Measurements from ENCODE around the gene HOXC10. TPM values are rescaled to one million over a fixed set of nuclear protein-coding genes. Genes with fewer than 3 reads are reported as not detected.

The HOXC10 gene
- total RNA-seq, 2 donors from 2014 or later: not detected

DNA sequence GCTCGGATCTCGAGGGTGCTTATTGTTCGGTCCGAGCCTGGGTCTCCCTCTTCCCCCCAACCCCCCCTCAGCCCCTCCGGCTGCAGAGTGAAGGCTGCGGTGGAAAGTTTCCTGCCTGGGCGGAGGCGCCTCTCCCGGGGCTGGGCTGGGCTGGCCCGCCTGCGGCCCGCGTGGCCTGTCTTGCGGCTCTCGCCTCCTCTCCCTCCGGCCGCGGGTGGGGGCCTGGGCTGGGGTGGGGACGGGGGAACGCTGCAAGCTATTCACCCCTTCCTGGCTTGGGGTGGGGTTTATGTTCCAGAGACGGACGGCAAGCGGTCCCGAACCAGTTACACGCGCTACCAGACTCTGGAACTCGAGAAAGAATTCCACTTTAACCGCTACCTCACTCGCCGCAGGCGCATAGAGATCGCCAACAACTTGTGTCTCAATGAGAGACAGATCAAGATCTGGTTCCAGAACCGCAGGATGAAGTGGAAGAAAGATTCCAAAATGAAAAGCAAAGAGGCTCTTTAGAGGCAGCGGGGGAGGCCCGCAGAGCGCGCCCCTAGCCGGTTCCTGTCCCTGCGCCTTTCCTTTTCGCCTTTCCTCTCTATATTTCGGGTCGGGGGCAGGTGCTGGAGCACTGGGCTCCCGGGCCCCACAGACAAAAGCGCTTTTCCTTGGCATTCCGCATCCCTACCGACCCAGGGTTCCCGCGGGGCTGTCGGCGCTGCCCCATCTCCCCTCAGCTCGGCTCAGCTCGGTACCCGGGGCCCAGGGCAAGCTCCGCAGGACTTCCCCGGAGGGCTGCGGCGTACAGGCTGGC is 49.2 kb downstream of the HOXC10 start:
- peaks cover 36 to 53% of the 10 kb centered on the region in 2 donors for H3K27me3 ChIP-seq
- peak overlapping the region in 1 of 2 donors; percentile 40 for H3K4me3 ChIP-seq
- H3K4me1 ChIP-seq: peaks cover 0 to 34% of the 10 kb centered on the region in 2 donors
- H3K36me3 ChIP-seq: no peaks in the 10 kb centered on the region
- no peak overlapping the region for H3K27ac ChIP-seq
- peaks cover 0 to 6% of the 10 kb centered on the region in 2 donors for H3K9me3 ChIP-seq
- DNase-seq (ENCODE audit: low spot score): no peak
- TF ChIP-seq, protein P1, sequence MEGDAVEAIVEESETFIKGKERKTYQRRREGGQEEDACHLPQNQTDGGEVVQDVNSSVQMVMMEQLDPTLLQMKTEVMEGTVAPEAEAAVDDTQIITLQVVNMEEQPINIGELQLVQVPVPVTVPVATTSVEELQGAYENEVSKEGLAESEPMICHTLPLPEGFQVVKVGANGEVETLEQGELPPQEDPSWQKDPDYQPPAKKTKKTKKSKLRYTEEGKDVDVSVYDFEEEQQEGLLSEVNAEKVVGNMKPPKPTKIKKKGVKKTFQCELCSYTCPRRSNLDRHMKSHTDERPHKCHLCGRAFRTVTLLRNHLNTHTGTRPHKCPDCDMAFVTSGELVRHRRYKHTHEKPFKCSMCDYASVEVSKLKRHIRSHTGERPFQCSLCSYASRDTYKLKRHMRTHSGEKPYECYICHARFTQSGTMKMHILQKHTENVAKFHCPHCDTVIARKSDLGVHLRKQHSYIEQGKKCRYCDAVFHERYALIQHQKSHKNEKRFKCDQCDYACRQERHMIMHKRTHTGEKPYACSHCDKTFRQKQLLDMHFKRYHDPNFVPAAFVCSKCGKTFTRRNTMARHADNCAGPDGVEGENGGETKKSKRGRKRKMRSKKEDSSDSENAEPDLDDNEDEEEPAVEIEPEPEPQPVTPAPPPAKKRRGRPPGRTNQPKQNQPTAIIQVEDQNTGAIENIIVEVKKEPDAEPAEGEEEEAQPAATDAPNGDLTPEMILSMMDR (IDR thresholded peaks at IDR 0.05): no peak

DNA sequence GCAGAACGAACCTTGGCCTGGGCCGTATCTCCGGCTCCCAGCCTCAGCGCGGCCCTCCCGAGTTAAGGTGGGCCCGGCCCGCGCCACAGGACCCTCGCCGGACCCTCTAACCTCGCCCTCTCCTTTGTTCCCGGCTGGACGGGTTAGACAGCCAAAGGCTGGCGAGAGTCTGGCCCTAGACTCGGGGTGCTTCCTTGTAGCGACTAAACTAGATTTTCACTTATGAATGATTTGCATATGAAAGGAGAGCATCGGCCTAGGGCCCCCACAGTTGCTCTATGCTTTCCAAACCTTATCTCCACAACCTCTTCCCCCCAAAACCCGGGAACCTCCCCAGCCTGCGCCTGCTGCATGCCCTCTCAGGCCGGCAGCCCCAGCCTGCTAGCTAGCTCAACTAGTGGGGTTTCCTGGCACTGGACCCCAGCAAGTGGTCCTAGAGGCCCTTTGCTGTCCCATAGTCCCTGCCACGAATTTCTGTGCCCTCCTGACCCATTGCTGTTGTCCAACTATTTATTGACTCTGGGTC is 49.9 kb downstream of the HOXC10 start:
- peaks cover 0 to 30% of the 10 kb centered on the region in 2 donors for H3K4me1 ChIP-seq
- peaks cover 0 to 6% of the 10 kb centered on the region in 2 donors for H3K9me3 ChIP-seq
- no peak for DNase-seq (ENCODE audit: low spot score)
- peaks cover 30 to 51% of the 10 kb centered on the region in 2 donors for H3K27me3 ChIP-seq
- no peaks in the 10 kb centered on the region for H3K36me3 ChIP-seq
- no peak overlapping the region for H3K27ac ChIP-seq
- no peak overlapping the region for H3K4me3 ChIP-seq
- TF ChIP-seq, protein P1 (IDR thresholded peaks at IDR 0.05): no peak

DNA sequence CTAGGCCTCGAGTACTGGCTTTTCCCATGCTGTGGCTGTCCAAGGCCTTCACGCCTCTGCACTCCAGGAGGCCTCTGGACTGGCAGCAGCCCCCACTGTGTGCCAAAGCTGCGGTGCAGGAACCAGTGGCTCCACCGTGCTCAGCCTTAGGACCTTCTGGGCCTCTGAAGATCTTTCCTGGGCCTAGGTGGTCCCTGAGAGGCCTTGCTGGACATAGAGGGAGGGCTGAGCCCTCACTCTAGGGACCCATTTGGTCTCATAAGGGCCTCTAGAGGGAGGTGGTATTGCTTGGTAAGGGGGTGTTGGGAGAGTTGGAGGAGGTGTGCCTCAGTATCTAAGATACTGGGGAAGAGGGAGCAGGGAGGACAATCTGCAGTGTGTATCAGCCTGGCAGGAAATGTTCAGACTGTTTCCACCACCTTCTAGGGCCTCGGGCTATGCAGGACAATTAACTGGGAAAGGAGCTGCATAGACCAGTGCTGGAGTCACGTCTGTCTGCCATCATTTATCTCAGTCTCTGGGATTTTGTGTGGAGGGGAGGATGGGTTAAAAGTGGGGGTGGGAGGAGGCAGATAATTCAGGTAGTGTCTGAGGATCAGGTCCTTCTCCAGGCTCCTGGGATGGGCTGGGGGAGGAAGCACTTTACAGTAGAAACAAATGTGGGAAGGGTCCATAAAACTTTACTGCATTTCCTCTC is 50.8 kb downstream of the HOXC10 start:
- Histone ChIP-seq H3K4me1 (peaks cover 0 to 24% of the 10 kb centered on the region in 2 donors), H3K4me3 (no peak overlapping the region), H3K27ac (no peak overlapping the region), H3K9me3 (peaks cover 0 to 6% of the 10 kb centered on the region in 2 donors), H3K36me3 (no peaks in the 10 kb centered on the region), H3K27me3 (peaks cover 23 to 45% of the 10 kb centered on the region in 2 donors)
- no peak for DNase-seq (ENCODE audit: low spot score)
- TF ChIP-seq, protein P1 (IDR thresholded peaks at IDR 0.05): no peak

DNA sequence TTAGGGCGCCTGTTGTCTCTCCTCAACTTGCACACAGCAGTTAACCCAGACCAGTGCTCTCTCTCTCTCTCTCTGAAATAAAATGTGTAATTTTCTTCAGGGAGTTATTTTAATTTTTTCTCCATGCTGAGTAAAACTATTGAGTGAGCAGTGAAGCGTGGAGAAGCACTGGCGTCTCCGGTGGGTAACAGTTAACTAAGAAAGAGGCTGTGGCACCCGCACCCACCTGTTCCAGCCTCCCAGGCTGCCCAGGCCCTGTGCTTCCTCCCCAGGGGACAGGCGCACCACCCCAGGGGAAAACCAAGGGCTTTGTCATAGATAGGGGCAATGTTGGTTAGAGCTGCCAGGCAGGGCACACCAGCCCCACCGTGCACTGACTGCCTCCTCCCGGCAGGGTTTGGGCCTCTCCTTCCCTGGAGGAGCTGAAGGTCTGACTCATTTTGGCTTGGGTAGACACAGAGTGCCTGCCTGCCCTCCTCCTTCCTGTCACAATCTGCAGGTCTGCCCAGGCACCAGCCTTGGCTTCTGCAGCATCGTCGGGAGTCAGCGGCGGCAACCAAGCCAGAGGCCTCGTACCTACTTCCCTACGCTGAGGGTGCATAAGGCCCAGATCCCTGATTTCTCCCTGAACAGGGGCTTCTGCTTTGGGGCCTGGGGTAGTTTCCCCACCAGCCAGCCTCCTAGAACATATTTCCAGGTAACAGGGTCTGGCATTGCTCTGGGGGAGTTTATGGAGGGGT is 51.8 kb downstream of the HOXC10 start:
- H3K27me3 ChIP-seq: peaks cover 13 to 36% of the 10 kb centered on the region in 2 donors
- no peak overlapping the region for H3K4me3 ChIP-seq
- H3K36me3 ChIP-seq: no peaks in the 10 kb centered on the region
- TF ChIP-seq, protein P1 (IDR thresholded peaks at IDR 0.05): no peak
- DNase-seq (ENCODE audit: low spot score): no peak
- H3K4me1 ChIP-seq: peaks cover 0 to 16% of the 10 kb centered on the region in 2 donors
- peaks cover 0 to 6% of the 10 kb centered on the region in 2 donors for H3K9me3 ChIP-seq
- H3K27ac ChIP-seq: no peak overlapping the region

All from right atrium auricular region (tissue), 2 donors.